HepG2 (cell line): Measurements from ENCODE around the gene NTMT1. TPM values are rescaled to one million over a fixed set of nuclear protein-coding genes. Genes with fewer than 3 reads are reported as not detected.
A peak's percentile ranks its signal among the peaks of the same experiment; 100 is the strongest.

ENCODE experiments used
- BCL6 ChIP-seq: IDR thresholded peaks from 2 replicates; pipeline ENCODE4 v1.6.1; 2016; ENCODE audit warnings: missing genetic modification reagents, missing compliant biosample characterization
- BRCA1 ChIP-seq: sonication (generic); formaldehyde crosslinking; IDR thresholded peaks from 2 replicates; pipeline ENCODE4 v1.4.0; 2020; ENCODE audit warnings: missing genetic modification reagents
- FOXA3 ChIP-seq: IDR thresholded peaks from 2 replicates; pipeline ENCODE4 v1.6.1; 2016; ENCODE audit warnings: missing genetic modification reagents, missing compliant biosample characterization
- HNF1A ChIP-seq, 2 experiments: sonication (generic) in 1 of 2; formaldehyde crosslinking in 1 of 2; IDR thresholded peaks; 2 replicates each; pipeline versions ENCODE4 v1.4.0 to v1.6.1; 2016 to 2020; ENCODE audit warnings: borderline replicate concordance in 1 of 2, low read depth in 1 of 2, mild to moderate bottlenecking in 1 of 2, missing genetic modification reagents in 1 of 2
- HNRNPK ChIP-seq: fragments of 200-400 bp; formaldehyde crosslinking; IDR thresholded peaks from 2 replicates; pipeline ENCODE4 v1.6.1; 2018; ENCODE audit warnings: low read length, low read depth, moderate library complexity, mild to moderate bottlenecking; ENCODE audit not compliant: poor library complexity, severe bottlenecking
- NFAT5 ChIP-seq: sonication (generic); formaldehyde crosslinking; IDR thresholded peaks from 2 replicates; pipeline ENCODE4 v1.4.0; 2020; ENCODE audit warnings: missing genetic modification reagents
- RAD21 ChIP-seq: fragments of 450-650 bp; formaldehyde crosslinking; IDR thresholded peaks from 2 replicates; pipeline ENCODE4 v1.5.0; 2020; ENCODE audit warnings: mild to moderate bottlenecking
- RAD51 ChIP-seq: fragments of 450-650 bp; IDR thresholded peaks from 2 replicates; pipeline ENCODE4 v1.6.1; 2016; ENCODE audit warnings: borderline replicate concordance
- SRSF4 ChIP-seq: fragments of 200-400 bp; formaldehyde crosslinking; IDR thresholded peaks from one replicate; pipeline ENCODE4 v1.6.1; 2018; ENCODE audit warnings: mild to moderate bottlenecking, low read depth, low read length, moderate library complexity; ENCODE audit not compliant: poor library complexity, severe bottlenecking
- THAP9 ChIP-seq: sonication (generic); formaldehyde crosslinking; IDR thresholded peaks from 2 replicates; pipeline ENCODE4; 2020; ENCODE audit warnings: missing genetic modification reagents, mild to moderate bottlenecking, borderline replicate concordance
- ZC3H4 ChIP-seq: sonication (generic); formaldehyde crosslinking; IDR thresholded peaks from 2 replicates; pipeline ENCODE4 v1.4.0; 2020; ENCODE audit warnings: missing genetic modification reagents, borderline replicate concordance
- ZFP90 ChIP-seq: sonication (generic); formaldehyde crosslinking; IDR thresholded peaks from 2 replicates; pipeline ENCODE4 v1.8.0; 2022; ENCODE audit warnings: missing genetic modification reagents, mild to moderate bottlenecking, inconsistent platforms, borderline replicate concordance
- ZKSCAN8 ChIP-seq: IDR thresholded peaks from 2 replicates; pipeline ENCODE4 v1.6.1; 2016; ENCODE audit warnings: borderline replicate concordance, missing genetic modification reagents, missing compliant biosample characterization
- ZMYM2 ChIP-seq: sonication (generic); formaldehyde crosslinking; IDR thresholded peaks from 2 replicates; pipeline ENCODE4 v1.8.0; 2022; ENCODE audit warnings: mild to moderate bottlenecking, missing genetic modification reagents
- ZNF605 ChIP-seq: sonication (generic); formaldehyde crosslinking; IDR thresholded peaks from 2 replicates; pipeline ENCODE4 v1.8.0; 2022; ENCODE audit warnings: mild to moderate bottlenecking, missing genetic modification reagents
- ZNF737 ChIP-seq: sonication (generic); formaldehyde crosslinking; IDR thresholded peaks from 2 replicates; pipeline ENCODE4 v1.5.0; 2020; ENCODE audit warnings: missing genetic modification reagents, mild to moderate bottlenecking, borderline replicate concordance
- ZSCAN29 ChIP-seq: sonication (generic); formaldehyde crosslinking; conservative IDR thresholded peaks from 2 replicates; pipeline ENCODE4 v1.4.0; 2020; ENCODE audit warnings: mild to moderate bottlenecking, missing genetic modification reagents
- polyA plus RNA-seq, 8 experiments: library from polyadenylated mRNA; depleted of rRNA in 3 of 8; stranded (reverse) in 7 of 8; unstranded in 1 of 8; fragments of >200 nt; fragmentation: Illumina TruSeq in 4 of 8; extraction: Trizol in 4 of 8; gene quantifications; 2 replicates each; pipeline versions ENCODE4 v1.2.1 to v1.2.3, GENCODE V29; 2011 to 2016; ENCODE audit warnings: low read depth in 4 of 8, missing spikeins in 1 of 8, mixed read lengths in 1 of 8; ENCODE audit not compliant: insufficient read depth in 1 of 8
- total RNA-seq, 5 experiments: library from RNA; depleted of rRNA; stranded (reverse); fragments of >200 nt; fragmentation: Illumina TruSeq; extraction: Trizol; gene quantifications; 2 replicates each; pipeline ENCODE4 v1.2.3, GENCODE V29; 2016; ENCODE audit warnings: low read depth in 1 of 5

NTMT1 gene
- total and polyA plus RNA-seq, 2 of the 13 experiments (the other 11 are each of a cell fraction or from before 2014, with no cell fraction given): 49.1 to 53.8 TPM

- no peak for TF ChIP-seq BCL6 (CRISPR knock-in tag)
- peak; percentile 78 for TF ChIP-seq HNRNPK
- TF ChIP-seq ZSCAN29 (CRISPR knock-in tag): no peak
- 0 out of 2 replicates have a peak, but pooled peaks have one; percentile 76 for TF ChIP-seq BRCA1
- TF ChIP-seq NFAT5 (CRISPR knock-in tag): 0 out of 2 replicates have a peak, but pooled peaks have one; percentile 34
- TF ChIP-seq ZC3H4 (CRISPR knock-in tag): no peak
- TF ChIP-seq ZNF605 (CRISPR knock-in tag): peak; percentile 97; the same call in 1 of the 2 replicates
- TF ChIP-seq ZNF737 (CRISPR knock-in tag): no peak
- peak; percentile 91 for TF ChIP-seq ZFP90
- TF ChIP-seq RAD51: peak; percentile 96
- TF ChIP-seq FOXA3 (CRISPR knock-in tag): peak; percentile 38; the same call in 1 of the 2 replicates
- TF ChIP-seq HNF1A (IDR thresholded peaks at IDR 0.05; ENCODE audit: low read depth): no peak
- peak; percentile 11; the same call in 1 of the 2 replicates for TF ChIP-seq HNF1A (CRISPR knock-in tag; IDR thresholded peaks at IDR 0.05; ENCODE audit: borderline replicate concordance)
- peak; percentile 77 for TF ChIP-seq THAP9 (CRISPR knock-in tag)
- TF ChIP-seq ZKSCAN8 (CRISPR knock-in tag): 0 out of 2 replicates have a peak, but pooled peaks have one; percentile 35
- TF ChIP-seq ZMYM2 (CRISPR knock-in tag): no peak
- no peak for TF ChIP-seq SRSF4
- TF ChIP-seq RAD21 (CRISPR knock-in tag): peak; percentile 54; the same call in 1 of the 2 replicates
These were observed at the start of gene NTMT1 (continued) for GRCh38 chr9:129626079-129626624.
